NK-92 (cell line): ENCODE measurements around the gene DCUN1D2.

Experiments
- DNase-seq: peaks from one replicate; lab custom pipeline; 2025; ENCODE audit not compliant: unreplicated experiment; lab: John Stamatoyannopoulos, UW

Gene DCUN1D2

GRCh38 chr13:113428469-113428865 is 62.0 kb downstream of the DCUN1D2 start:
- no peak for DNase-seq

GRCh38 chr13:113427562-113428468 is 62.7 kb downstream of the DCUN1D2 start:
- no peak for DNase-seq

GRCh38 chr13:113426591-113426986 is 63.9 kb downstream of the DCUN1D2 start:
- DNase-seq, result no peak

- DNase-seq, result no peak
These were observed 64.4 kb downstream of the DCUN1D2 start for GRCh38 chr13:113425941-113426590.

- no peak for DNase-seq
These were observed 66.9 kb downstream of the DCUN1D2 start for GRCh38 chr13:113423520-113424163.

- no peak for DNase-seq
These were observed 67.5 kb downstream of the DCUN1D2 start for GRCh38 chr13:113422807-113423519.

- DNase-seq, result no peak
These were observed 68.7 kb downstream of the DCUN1D2 start for GRCh38 chr13:113421673-113422270.

GRCh38 chr13:113420833-113421600 is 69.5 kb downstream of the DCUN1D2 start:
- DNase-seq, result no peak

GRCh38 chr13:113420232-113420631 is 70.3 kb downstream of the DCUN1D2 start:
- DNase-seq, result no peak

GRCh38 chr13:113419531-113420193 is 70.8 kb downstream of the DCUN1D2 start:
- no peak for DNase-seq

- no peak for DNase-seq
These were observed 71.8 kb downstream of the DCUN1D2 start for GRCh38 chr13:113418722-113419049.

GRCh38 chr13:113417836-113418721 is 72.4 kb downstream of the DCUN1D2 start:
- no peak for DNase-seq

- no peak for DNase-seq
These were observed 73.3 kb downstream of the DCUN1D2 start for GRCh38 chr13:113417008-113417751.

GRCh38 chr13:113415825-113416224 is 74.7 kb downstream of the DCUN1D2 start:
- no peak for DNase-seq

- no peak for DNase-seq
These were observed 75.5 kb downstream of the DCUN1D2 start for GRCh38 chr13:113415032-113415431.

- no peak for DNase-seq
These were observed 76.2 kb downstream of the DCUN1D2 start for GRCh38 chr13:113414335-113414734.

- DNase-seq, result no peak
These were observed 76.6 kb downstream of the DCUN1D2 start for GRCh38 chr13:113413898-113414282.
